NOMO-1 treated with dmso at 0.1 percent for 144 hours (cell line): ENCODE results near the gene MAGI2.
"Not testable (repeated sequence)": the region's sequence is repeated elsewhere in the genome, so short reads cannot be mapped to it uniquely, and the experiment has no call there.

ENCODE experiments used
- DNase-seq: peaks from one replicate; lab custom pipeline; 2025; ENCODE audit not compliant: unreplicated experiment; lab: John Stamatoyannopoulos, UW

MAGI2 gene

DNA sequence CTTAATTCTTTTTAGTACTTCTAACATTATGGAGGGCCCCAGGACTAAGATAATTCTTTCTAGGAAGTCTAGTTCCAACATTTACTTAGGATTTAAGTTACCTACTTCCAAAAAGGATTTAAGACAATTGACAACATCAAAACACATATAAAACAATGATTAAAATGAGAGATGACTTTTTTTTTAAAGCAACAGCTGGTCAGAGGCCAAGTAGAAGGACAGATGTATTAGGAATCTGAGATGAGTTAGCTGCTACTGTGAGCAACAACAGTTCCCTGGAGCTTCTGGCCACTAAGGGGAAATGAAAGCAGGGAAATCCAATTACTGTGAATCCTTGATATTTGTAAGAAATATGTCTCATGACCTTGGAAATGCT, 1432.6 kb downstream of the MAGI2 start:
- DNase-seq = no peak

DNA sequence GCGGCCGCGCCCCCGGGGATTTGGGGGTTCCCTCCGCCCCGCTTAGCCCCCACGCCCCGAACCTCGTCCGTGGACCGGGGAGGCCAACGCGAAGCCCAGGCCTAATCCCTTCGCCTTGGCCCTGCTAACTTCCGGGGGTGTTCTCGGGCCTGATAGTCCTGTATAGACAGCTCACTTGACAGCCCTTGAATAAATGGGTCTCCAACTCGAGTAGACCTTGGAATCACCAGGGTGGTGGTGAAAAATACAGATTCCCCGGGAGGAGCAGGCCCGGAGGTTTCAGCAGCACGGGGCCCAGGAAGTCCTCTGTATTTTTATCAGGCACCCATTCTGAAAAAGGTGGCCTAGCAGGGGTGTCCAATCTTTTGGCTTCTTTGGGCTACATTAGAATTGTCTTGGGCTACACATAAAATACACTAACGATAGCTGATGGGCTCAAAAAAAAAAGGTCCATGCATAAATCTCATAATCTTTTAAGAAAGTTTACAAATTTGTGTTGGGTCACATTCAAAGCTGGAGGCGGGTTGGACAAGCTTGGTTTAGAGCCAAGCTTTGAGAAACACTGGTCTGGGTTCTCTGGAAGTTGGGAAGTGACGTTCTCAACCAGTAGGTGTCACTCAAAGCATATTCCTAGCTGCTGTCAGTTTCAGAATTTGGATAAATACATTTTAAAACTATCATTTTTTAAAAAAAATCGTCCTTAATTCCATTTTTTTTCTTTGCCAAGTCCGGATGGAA, 1433.2 kb downstream of the MAGI2 start:
- DNase-seq = peak; percentile 56

DNA sequence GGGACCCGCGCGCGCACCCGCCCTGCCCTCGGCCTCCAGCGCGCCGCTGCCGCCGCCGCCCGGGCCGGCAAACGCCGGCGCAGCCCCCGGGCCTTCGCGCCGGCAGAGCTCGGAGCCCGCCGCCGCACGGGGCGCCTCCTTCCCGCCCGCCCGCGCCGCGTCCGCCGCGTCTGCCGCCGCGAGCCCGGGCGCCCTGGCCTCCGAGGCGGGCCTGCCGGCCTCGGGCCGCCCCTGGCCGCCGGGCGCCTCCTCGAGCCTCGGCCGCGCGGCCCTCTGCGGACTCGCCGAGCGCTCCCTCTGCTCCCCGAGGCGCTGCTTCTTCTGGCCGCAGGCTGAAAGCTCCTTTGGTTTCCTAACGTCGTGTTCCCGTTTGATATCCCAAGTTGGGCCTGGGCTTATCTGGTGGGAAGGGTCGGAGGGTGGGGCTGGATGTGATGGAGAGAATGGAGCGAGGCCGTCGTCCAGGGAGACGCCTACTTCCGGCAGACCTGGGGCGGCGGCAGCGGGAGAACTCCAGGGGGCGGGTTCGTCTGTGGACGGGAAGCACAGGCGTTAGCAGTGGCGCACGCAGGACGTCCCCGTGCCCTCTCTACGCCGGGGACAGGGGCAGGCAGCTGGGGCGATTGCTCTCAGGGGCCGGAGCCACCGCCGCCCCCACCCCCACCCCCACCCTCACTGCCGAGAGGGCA, 1433.9 kb downstream of the MAGI2 start:
- DNase-seq = peak; percentile 85

DNA sequence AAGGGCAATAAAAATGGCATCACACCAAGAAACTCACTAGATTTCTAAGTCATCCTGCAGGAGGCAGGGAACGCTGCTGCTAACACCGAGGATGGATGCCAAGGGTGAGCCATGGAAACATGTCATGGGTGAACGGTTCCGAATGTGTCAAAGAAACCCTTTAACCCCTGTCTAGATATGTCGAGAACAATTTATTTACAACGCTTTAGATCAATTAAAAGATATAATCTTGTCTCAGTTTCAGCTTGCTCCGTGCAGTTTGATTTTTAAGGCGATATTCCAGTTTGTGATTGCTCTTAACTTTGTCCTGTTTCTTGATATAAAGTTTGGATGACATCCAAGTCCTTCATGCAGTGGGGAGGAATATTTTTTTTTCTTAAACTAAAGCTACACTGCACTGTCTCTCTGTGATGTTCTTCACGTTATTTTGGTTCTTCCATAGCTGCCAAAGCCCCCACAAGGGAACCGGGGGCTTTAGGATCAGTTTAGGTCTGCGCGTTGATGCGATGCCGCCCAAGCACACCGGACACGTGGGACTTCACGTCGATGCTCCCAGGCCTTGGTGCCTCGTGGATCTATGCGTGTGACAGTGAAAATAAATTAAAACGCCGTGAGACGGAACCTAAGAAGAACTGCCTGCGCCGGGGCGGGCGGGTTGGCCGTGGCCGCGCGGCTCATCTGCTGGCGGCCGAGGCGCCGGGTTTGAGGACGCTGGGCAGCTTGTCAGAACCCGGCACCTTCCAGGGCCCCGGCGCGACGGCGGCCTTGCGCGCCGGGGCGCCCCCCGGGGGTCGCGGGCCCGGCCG, 1434.6 kb downstream of the MAGI2 start:
- DNase-seq = peak; percentile 24

DNA sequence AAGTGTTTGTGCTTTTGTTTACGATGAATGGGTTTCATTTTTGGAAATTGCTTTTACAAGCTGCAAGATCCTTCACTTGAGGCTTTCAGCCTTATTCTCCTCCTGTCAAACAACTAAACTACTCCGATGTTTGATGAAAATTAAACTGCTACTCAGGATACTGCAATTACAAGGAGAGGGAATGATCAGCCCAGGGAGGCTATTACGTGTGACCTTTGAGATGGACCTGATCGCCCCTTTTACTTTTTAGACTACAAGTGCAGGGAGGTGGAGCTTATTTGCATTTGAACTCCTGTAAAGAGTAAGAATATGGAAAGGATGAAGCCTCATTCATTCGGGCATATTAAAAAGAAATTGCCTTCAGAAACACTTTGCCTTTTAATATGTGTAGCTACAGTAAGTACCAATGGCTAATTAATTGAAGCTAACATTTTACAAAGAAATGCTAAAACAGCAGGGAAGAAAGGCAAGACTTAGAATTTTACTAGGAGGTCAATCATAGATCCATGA, 1435.8 kb downstream of the MAGI2 start:
- DNase-seq = no peak

DNA sequence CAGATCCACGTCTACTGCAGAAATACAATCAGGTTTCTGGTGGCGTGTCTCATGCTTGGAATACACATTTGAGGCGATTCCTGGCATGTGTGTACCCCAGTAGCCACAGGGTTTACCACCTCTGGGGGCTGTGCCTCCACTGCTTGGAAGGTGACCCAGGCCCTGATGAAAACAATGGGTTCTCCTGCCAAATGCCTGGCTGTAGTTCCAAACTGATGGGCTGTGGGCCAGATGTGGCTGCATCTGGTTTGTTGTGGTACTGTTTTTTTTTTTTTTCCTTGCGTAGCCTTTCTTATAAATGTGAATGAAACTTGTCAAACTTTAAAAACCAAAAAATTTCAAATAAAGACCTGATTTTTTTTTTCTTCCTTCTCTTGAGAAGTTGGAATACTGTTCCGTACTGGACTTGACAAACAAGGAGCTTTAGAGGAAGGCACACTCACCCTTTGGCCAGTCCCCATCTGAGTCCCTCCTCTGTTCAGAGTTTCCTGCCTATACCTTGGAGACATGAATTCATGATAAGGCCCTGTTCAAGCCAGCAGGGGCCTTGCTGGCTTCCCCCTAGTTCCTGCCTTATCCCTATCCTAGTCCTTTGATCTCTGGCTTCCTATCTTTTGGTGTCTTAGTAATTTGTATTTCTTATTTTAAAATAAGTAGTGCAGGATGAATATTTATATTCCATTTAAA, 1437.8 kb downstream of the MAGI2 start:
- no peak for DNase-seq

DNA sequence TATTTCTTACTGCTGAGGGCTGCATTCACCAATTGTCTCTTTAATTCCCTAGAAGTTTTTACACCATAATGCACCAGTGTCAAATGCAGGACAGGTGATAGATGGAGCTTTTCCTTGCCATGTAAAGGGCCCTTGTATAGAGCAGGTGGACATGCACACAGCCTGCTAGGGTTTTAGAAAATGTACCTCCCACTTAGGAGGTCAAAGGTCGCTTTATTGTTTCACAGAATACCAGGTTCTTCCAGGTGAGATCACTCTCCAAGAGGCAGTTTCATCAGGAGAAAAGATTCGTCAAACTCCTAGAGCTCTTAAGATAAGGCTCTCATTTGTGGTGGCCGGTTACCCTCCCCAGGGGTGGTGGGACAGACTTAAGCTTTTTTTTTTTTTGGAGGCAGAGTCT, 1439.1 kb downstream of the MAGI2 start:
- DNase-seq = no peak

DNA sequence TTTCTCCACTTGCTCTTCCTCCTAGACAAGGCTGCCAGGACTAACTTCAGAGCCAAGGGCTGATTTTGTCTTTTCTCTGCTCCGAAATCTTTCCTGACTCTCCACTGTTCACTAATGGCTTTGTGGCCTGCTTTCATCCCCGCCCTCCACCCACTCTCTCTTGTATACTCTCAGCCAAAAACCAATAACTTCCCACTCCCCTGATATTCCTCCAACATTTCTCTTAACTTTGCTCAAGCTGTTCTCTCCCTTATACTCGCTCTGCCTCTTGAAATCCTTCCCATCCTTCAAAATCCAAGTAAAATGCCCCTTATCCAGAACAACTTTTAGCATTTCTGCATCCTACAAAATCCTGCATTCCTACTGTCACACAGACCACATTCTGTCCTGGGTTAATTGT, 1440.1 kb downstream of the MAGI2 start:
- DNase-seq = no peak

DNA sequence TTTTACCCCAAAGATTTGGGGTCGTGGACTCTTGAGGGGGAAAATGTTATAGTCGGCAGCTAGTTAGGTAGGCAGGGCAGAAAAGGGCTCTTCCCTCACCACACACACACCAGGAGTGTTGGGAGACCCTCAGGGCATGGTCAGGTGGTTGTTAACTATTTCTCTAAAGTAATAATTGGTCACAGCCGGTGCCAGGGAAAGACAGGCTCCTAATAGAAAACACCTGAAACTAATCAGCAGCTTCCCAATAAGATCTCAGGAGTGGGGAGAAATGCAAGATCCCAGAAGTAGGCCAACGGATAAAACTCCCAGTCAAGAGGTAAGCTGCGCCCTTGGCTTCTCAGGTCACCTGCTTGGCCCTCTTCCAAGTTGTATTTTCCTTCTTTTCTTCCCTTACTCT, 1441.8 kb downstream of the MAGI2 start:
- DNase-seq = no peak

DNA sequence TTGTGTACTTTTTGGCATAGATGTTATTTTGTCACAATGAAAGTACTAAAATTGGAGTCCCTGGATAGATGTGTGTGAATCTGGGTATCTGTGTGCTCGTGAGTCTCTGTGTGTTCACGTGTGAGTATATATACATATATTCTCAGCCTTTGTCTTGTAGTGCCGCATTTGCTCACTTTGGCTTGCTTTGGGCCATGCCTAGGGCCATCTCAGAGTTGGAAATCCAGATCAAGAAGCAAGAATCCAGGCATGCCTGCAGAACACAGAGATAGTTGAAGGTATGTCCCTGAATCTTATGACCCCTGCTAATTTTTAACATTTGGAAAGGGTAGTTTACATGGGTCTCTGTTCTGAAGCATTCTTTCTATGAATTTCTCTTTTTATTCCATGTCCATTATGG, 1446.2 kb downstream of the MAGI2 start:
- no peak for DNase-seq

DNA sequence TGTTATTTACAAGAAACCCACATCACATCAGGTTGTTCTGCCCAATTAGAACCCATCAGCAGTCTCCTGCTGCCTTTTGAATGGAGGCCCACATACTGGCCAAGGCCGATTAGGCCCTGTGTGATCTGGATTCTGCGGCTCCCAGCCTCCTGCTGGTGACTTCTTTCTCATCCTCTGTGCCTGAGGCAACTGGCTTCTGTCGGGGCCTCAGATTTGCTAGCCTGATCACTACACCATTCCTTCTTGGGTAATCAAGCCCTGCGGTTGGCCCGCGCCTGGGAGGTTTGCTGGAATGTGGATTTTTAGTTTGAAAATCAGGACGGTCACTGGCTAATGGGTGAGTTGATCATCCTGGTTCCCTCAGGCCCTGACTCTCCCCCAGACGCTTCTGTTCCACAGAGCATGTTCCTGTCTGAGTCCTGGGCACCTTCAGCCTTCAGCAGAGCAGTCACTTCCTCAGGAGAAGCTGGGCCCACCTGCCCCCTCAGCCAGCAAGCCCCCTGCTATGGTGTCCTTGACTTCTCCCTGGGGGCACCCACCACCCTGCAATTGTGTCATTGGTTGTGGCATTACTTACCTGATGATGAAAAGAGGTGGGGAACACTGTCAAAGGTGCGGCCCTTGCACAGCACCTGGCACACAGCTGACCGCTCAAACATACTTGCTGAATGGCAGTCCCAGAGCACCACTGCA, 1447.3 kb downstream of the MAGI2 start:
- DNase-seq = no peak

DNA sequence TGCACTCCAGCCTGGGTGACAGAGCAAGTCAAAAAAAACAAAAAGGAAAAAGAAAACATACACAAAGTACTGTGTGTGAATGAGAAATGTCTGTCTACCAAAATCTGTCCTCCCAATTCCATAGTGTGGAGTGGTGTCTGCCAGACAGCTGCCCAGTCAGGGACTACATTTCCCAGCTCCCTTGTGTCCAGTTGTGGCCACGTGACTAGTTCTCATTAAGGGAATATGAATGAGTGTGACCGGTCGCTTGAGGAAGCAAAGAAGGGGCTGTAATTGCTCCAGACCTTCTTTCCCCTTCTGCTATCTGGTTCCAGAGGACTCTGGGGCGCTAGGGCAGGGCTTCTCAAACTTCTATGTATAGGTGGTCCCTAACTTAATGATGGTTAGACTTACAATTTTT, 1450.8 kb downstream of the MAGI2 start:
- DNase-seq = no peak

DNA sequence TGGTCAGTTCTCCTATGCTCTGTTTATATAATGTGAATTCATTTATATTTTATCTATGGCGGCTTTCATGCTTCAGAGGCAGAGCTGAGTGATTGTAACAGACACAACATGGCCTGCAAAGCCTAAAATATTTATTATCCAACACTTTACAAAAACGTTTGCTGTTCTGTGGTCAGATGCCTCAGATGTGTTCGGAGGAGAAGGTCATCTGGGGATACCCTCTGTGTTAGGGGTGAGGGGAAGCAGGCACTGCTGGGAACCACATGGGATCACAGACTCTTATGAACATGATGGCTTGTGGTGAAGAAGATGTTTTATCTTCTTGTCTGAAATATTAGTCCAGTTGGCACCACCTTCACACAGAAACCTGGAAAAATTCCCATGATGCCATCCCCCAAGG, 1451.4 kb downstream of the MAGI2 start:
- no peak for DNase-seq

DNA sequence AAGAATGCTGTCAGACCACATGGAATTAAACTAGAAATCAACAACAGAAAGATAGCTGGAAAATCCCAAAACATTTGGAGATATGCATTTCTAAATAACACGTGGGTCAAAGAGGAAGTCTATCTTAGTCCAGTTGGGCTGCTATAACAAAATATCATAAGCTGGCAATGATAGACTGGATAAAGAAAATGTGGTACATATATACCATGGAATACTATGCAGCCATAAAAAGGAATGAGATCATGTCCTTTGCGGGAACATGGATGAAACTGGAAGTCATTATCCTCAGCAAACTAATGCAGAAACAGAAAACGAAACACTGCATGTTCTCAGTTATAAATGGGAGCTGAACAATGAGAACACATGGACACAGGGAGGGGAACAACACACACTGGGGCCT, 1454.3 kb downstream of the MAGI2 start:
- not testable (repeated sequence) for DNase-seq

DNA sequence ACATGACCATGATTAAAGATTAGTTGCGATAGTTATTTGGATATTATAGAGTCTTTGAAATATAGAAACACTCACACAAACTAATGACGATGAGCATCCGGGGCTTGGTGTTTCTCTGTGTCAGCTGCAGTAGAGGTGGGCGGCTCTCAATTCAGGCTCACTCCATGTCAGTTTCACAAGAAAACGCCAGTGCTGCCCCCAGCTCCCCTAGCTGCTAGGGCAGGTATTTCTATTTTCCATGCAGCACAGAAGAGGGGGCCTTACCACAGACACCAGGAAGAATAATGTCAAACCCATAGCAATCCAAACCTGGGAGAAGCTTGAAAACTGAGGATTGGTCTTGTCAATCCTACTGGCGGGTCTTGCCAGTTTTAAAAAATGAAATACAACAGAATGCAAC, 1457.8 kb downstream of the MAGI2 start:
- DNase-seq = no peak

DNA sequence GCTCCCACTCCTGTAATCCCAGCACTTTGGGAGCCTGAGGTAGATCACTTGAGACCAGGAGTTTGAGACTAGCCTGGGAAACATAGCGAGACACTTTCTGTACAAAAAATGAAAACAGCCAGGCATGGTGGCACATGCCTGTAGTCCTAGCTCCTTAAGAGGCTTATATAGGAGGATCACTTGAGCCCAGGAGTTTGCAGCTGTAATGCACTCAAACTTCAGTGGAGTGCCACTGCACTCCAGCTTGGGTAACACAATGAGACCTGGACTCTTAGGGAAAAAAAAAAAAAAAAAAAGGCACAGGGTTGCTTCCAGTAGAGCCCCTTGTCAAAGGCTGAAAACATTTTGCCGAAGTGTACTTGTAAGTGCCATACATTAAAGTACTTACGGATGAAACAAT, 1459.6 kb downstream of the MAGI2 start:
- no peak for DNase-seq

DNA sequence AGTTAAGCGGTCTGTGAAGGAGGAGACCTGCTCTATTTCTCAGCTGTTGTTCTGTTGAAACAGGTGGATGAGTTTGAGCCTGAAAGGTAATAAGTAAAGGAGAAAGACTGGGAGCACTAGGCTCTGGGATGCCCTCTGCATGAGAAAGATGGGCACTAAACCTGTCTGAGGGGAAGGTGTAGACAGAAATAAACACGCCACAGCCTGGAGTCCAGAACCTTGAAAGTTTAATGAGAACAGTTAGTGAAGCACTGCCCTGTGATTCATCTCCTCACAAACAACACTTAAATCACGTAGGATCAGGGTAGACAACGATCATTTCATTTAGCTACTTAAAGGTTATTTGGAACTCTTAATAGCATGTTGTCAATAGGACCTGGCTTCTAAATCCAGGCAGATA, 1461.8 kb downstream of the MAGI2 start:
- DNase-seq = no peak

DNA sequence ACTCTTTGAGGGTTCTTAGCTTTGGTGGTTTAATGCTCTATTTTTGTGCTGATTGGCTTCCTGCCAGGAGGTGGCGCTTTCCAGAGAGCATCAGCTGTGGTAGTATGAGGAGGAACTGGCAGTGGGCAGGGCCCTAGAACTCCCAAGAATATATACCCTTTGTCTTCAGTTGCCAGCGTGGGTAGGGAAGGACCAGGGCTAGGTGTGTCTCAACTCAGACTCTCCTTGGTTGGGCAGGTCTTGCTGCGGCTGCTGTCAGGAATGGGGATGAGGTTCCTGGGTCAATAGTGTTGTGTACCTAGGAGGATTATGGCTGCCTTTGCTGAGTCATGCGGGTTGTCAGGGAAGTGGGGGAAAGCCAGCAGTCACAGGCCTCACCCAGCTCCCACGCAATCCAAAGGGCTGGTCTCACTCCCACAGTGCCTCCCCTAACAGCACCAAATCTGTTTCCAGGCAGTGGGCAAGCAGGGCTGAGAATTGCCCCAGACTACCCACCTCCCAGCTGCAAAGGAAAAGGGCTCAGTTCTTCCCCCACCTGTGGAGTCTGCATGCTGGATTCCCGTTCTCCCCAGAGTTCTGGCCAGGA, 1463.4 kb downstream of the MAGI2 start:
- DNase-seq = no peak

DNA sequence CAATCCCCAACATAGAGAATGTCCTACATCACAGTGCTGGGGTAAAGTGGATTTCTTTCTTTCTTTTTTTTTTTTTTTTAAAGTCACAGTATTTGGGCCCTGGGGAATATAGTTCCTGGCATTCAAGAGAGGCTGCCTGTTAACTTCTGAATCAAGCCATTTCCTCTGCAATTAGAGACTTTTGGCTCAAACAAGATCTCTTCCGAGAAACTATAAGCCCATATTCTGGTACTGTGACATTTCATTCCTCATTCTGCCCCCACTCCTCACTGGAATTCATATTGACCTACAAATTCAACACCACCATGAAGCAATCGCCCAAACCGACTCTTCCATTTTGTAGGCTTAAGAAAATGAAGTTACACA, 1467.5 kb downstream of the MAGI2 start:
- no peak for DNase-seq

DNA sequence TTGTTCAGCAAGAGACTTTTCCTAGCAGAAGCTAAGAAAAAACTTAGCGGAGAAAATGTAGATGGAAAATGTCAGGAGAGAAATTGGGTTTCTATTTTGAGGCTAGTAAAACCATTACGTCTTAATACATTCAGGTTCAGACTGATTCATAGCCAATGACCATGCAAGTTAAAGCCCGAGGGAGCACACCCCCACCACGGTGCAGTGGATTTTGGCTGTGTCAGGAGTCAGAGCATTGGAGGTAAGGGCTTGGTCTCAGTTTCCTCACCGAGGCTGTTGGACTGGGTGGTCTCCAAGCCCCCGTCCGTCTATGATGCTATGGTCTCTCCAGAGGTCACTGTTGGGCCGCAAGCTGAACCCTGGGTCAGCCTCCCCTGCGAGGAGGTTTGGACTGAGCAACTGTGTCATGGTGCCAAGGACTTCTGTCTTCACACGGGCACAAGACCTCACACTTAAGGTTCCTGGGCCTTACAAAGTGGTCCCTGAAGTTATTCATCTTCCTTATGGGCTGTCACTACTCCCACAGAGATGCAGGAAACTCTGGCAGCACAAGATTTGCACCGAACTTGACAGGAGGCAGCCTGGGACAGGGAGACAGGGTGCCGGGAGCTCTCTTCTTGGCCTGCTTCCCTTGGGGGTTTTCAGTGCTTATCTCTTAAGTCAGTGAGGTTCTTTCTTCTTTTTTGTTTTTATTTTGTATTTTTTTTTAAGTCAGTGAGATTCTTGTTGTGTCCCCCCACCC, 1468.1 kb downstream of the MAGI2 start:
- no peak for DNase-seq
